GM19397 (cell line): ENCODE results near the gene BET1L.
A peak's percentile ranks its signal among the peaks of the same experiment; 100 is the strongest.

Experiments
- ATAC-seq: cut with Tn5 transposase; IDR thresholded peaks from one replicate; pipeline ENCODE4 v1.9.1; 2021; ENCODE audit warnings: mild to moderate bottlenecking, moderate library complexity; ENCODE audit not compliant: unreplicated experiment

The BET1L gene

DNA sequence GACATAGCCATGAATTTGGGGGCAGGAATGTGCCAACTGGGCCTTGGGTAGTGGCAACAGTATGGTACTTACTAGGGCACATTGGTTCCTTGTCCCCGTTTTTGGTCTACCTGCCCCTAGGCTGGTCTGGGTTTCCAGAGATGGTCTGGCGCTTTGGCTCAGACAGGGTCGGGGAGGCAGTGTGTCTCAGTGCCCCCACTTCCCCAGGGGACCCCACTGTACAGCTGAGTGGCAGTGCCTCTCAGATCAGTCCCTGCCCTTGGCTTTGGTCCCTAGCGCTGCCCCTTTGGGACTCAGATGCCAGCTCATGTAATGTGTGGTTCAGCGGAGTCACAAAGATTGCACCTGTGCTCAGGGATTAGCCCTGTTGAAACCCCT, 3.6 kb upstream of the BET1L start:
- ATAC-seq: no peak

DNA sequence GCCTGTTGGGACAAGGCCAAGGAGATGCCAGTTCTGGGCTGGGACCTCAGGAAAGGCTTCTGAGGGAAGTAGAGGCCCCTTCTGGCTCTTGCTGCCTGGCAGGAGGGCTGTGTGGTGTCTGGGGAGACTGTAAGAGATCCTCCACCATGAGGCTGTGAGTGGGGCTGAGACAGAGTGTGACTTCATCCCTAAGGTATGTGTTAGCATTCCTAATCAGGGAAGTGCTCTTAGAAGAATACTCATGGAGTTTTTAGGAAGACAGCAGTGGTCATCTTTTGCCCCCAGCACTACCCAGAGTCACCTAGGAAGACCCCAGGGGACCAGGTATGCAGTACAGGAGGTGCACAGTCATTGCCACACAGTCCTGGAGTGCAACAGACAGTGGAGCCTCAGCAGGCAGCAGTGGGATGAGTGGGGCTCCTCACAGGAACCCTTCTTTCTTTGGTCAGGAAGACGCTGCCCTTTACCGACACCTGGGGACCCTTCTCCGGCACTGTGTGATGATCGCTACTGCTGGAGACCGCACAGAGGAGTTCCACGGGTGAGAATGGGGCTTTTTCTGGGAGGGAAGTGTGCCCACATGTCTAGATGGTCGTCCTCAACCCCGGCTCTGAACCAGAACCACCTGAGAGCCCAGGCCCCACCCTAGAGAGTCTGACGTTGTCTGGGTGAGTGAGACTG, 3.1 kb upstream of the BET1L start:
- no peak for ATAC-seq

DNA sequence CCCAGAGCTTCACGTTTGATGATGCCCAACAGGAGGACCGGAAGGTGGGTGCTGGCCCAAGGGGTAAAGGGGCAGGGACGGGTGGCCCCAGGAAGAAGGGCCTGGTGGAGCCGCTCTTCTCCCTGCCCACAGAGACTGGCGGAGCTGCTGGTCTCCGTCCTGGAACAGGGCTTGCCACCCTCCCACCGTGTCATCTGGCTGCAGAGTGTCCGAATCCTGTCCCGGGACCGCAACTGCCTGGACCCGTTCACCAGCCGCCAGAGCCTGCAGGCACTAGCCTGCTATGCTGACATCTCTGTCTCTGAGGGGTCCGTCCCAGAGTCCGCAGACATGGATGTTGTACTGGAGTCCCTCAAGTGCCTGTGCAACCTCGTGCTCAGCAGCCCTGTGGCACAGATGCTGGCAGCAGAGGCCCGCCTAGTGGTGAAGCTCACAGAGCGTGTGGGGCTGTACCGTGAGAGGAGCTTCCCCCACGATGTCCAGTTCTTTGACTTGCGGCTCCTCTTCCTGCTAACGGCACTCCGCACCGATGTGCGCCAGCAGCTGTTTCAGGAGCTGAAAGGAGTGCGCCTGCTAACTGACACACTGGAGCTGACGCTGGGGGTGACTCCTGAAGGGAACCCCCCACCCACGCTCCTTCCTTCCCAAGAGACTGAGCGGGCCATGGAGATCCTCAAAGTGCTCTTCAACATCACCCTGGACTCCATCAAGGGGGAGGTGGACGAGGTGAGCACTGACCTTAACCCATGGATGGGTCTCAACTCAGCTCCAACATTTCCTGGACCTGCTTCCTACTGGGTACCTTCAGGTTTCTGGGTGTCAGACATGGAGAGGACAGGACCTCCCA, 2.3 kb upstream of the BET1L start:
- ATAC-seq: no peak

DNA sequence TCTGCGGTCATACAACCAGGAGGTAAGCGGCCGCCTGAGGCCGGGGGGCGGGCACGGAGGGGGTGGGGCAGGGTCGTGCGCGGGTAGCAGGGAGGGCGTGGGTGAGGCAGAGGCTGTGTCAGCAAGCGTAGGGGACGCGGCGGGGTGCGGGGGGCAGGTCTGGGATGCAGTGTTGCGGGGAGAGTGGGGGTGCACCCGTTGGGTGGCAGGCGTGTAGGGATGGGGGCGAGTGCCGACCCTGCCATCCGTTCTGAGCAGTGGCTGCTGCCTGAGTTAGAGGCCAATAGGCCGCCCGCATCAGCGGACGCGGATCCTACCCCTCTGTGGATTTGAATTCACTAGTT, 1.7 kb upstream of the BET1L start:
- no peak for ATAC-seq

DNA sequence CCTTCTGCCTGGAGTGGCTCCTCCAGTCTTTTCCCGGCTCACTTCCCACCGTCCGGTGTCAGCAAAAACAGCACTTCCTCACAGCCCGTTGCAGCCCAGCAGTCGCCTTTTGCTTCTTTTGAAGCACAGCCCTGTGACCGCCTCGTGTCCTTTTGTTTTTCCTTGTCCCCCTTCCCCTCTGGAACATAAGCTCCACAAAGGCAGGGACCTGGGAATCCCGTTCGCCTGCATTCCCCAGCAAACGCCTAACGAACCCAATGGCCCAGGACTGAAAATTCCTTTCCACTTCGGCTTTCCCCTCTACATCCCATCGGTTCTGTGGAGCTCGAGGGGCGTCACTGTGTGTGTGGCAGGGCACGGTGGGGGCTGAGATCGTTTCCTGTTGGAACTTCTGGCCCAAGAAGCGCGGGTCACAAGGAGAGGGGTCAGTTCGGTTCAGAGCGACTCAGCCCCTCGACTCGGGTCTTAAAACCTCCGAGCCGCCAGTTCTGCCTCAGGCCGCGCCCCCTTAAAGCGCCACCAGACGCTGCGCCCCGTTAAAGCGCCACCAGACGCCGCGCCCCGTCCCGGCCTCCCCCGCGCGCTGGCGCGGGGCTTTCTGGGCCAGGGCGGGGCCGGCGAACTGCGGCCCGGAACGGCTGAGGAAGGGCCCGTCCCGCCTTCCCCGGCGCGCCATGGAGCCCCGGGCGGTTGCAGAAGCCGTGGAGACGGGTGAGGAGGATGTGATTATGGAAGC, 1.1 kb upstream of the BET1L start:
- peak; percentile 34 for ATAC-seq

DNA sequence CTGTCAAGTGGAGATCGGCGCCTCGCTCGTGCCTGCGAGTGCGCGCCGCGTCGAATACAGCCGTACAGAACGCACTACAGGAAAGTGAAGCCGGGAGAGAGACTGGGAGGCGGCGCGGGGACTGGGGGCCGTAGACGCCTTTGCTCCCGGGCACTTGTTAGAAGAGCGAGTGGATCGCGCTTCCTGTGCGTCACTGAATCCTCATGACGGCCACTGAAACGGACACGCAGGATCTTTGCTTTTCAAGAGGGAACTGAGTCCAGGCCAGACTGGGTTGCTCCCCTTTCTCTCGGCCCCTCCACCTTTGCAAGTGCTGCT, 623 bp upstream of the BET1L start:
- no peak for ATAC-seq

DNA sequence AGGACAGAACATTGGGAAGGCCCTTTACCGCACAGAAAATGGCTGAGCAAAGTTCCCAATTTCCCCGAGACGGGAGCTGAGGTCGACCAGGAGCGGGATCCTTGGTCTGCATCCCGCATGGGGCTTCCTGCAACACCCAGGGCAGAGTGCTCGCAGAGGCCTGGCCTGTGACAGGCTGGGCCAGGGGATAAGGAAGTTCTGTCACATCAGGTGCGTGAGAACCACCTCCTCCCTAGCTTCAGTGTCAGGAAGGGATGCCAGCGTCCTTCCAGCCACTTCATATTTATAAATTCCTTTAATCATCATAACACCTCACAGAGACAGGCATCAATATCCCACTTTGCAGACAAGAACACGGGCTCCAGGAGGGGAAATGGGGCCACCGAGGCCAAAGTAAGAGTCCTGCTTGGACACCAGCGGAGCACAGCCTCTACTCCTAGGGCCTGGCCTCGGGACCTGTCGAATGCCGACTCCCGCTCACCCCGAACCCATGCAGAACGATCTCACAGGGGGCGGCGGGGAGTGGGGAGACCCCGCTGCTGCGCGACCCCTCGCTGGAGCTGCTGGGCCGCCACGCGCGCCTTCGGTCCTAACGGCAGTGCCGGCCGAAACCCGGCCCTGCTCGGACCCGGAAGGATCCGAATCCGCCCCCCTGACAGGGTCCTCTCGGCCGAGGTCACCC, 532 bp downstream of the BET1L start:
- ATAC-seq: no peak

DNA sequence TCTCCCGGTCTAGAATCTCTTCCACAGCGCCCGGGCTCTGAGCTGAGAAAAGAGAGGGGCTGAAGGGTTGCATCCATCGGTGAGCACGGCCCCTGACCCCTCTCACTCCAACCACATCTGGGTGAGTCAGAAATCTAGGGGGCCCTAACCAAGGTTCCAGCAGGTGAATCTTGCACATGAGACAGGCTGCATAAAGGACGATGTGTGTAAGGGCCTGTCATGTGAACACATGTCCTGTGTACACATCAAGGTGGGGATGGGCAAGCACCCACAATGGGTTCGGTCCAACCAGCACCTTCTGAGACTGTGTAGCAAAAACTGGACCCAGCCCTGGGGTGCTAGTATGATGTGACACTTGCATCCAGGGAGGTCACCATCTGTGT, 1.2 kb downstream of the BET1L start:
- no peak for ATAC-seq

DNA sequence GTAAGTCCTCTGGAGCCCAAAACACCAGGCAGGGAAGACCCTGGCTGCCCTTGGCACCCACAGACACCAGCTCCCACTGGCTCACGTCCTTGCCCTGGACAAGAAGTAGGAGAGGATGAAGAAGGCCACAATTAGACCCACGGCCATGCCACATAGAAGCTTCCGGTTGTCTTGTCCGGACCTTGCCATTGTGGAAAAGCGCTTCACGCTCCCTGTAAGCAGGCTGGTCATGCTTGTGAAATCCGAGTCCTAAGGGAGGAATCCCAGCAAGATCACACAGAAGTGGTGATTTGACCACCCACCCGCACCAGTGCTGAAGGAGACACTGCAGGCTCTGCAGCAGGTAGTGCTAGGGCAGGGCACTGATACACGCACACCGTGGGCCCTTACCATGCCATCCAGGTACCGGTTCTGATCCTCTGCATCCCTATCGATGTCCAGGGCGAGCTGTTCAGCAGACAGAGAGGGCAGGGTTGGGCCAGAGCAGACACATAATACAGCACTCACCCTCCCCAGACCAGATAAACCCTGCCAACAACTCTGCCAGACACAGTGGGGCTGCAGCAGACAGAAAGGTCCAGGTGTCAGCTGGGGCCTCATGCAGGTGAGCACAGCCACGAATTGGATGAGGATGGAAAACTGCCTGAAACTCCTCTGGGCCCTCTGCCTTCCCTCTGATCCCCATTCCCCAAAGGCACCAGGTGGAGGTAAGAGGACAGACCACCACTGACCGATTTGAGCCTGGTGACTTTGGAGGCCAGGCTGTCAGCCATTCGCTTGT, 1.8 kb downstream of the BET1L start:
- no peak for ATAC-seq

DNA sequence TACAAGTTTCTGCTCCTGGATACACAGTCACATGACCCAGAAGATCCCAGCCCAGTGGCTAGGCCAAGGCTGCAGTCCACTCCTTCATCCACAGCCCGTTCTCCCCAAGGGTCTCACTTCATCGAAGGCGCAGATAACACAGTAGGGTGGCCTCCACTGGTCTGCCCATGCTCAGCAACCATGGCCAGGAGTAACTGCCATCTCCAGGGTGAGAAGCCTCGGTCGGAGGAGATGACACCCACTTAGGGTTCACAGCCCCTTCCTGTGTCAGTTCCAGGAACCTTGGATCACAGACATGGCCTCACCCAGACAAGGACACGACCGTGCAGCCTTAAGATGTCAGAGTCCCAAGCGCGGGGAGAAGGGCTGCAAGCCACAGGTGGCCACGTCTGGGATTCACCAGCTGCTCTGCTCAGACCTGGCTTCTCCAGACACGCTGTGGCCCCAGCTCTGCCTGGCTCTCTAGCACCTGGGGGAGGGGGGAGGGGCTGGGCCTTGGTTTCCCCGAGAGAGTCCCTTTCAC, 2.6 kb downstream of the BET1L start:
- ATAC-seq: no peak

DNA sequence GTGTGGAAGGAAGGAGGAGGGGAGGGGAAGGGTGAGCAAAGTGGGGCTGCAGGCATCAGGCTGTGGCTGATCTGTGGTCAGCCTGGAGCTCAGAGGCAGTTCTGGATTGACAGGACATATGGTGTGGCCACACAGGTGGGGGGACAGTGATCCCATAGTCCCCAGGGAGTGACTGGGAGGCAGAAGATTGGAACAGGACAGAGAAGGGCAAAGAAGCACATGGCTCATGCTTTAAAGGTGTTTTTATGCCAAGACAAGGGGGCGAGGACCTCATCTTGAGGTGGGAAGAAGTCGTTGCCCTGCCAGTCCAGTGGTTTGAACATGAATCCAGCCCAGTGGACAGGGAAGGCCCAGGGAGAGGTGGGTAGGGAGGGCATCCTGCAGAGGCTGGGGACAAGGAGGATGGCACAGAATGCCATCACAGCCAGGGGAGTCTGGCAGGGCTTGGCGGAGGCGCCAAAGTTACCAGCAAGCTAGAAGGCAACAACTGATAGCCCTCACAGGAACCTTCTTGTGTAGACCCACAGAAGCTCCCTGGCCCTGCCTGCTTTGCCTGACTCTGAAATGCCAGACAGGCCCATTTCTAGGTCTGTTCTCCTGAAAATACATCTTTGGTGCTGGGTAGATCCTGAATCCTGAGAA, 3.1 kb downstream of the BET1L start:
- ATAC-seq: no peak

DNA sequence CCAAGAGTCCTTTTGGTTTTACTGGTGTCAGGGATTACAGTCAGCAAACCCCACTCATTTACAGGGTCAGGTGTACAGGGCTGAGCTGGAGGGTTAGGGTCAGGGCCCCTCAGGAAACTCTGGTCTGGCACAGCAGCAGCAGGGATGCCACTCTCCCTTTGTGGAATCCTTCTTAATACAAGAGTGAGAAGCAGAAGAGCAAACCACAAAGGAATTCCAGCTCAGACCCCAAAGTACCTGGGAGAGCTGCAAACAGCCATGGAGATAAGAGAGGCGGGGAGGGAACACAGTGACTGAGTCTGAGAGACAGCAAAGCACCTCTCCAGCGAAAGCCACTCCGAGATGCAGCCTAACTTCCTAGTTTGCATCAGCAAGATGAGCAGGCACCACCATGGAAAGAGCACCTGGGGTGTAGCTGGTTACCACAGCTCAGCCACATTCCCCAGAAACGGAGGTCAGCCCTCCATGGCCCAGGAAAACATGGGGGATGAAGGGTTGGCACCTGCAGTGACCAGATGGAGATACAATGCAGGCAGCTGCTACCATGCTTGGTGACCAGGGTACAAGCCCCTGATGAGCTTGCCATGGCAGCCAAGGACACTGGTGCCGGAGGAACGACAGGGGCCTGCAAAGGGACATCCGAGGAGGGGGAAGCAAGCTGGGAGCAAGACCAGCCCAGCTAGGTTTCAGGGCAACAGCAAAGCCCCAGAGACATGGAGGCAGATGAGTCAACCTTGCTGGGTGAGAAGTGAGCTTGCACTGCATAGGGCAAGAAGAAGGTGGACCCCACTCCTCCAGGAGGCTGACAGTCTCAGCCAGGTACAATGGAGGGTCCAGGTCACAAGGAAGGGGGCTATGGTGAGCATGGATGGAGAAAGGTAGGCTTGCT, 3.9 kb downstream of the BET1L start:
- no peak for ATAC-seq

DNA sequence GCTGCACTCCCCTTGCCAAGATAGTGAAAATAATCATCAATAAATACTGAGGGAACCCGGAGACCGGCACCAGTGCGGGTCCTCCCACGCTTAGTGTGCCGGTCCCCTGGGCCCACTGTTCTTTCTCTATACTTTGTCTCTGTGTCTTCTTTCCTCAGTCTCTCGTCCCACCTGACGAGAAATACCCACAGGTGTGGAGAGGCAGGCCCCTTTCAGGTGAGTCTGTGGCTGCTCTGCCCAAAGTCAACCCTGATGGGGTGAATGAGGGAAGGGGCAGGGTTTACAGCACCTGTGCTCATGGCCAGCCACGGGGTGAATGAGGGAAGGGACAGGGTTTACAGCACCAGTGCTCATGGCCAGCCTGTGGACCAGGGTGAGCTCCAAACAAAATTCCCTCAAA, 4.7 kb downstream of the BET1L start:
- no peak for ATAC-seq

DNA sequence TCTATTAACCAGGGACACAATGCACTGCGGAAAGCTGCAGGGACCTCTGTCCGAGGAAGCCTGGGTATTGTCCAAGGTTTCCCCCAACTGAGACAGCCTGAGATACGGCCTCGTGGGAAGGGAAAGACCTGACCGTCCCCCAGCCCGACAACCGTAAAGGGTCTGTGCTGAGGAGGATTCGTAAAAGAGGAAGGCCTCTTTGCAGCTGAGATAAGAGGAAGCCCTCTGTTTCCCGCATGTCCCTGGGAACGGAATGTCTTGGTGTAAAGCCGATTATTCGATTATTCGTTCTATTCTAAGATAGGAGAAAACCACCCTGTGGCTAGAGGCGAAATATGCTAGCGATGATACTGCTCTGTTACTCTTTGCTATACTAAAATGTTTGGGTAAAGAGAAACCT, 5.2 kb downstream of the BET1L start:
- no peak for ATAC-seq

DNA sequence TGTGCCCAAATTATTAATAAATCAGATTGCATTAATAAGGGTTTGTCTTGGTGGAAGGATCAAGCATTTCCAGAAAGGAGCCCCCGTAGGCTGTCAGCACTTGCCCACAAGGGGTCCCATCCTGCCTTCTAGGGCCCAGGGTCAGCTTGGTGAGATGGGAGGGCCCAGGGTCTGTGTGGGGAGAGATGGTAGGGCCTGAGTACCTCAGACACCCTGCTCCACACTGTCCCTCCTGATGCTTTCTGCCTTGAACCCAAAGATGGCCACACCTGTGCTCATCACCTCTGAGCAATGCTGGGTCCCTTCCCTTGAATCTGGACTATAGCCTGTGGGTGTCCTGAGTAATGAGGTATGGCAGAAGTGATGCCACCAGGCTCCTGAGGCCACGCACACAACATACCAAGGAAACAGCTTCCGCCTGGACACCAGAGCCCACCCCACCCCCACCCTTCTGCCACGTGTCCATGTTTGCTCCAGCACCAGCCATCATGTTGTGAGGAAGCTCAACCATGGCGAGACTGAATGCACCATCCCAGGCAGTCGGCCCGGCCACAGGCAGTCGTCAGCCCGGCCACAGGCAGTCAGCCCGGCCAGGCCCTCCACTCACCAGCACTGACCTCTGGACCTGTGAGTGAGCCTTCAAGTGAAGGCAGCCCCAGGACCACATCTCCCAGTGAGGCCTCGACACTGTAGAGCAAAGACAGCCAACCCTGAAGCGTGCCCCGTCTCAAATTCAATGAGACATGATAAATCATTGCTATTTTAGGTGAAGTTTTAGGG, 6.8 kb downstream of the BET1L start:
- ATAC-seq: no peak

DNA sequence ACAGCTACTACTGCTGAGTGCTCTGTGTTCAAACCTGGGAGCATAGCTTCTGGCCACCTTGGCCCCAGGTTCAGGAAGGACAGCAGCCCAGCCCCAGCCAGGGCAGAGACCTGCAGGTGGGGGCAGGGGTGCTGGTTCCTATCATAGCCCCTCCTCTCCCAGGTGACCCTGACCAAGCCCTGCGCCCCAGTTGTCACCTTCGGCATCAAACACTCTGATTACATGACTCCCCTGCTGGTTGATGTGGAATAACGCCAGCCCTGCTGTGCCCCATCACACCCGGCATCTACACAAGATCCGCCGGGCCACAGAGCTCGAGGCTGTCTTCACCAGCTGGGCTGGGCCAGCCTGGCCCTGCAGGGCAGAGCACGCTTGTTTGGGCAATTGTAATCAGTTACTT, 7.4 kb downstream of the BET1L start:
- ATAC-seq: no peak

DNA sequence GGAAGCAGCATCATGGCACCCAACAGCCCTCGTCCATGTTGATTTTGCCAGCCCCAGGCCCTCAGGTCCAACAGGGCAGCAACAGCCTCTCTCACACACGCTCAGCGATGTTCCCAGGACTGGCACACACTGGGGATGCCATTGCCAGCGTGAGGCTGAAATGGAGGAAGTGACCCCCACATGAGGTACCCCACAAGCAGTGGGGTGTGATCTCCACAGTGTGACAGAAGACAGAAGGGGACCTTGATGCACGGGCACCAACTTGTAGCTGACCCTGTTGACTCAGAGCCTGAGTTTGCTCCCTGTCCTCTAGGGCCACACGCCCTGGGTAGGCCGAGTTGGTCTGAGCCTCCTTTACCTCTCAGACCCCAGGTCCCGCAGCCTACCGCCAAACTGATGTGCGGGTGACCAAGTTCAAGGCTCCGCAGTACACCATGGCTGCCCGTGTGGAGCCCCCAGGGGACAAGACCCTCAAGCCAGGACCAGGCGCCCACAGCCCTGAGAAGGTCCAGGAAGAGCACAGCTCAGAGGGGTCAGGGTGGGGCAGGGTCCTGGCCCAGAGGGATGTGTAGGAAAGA, 8.1 kb downstream of the BET1L start:
- ATAC-seq: no peak

DNA sequence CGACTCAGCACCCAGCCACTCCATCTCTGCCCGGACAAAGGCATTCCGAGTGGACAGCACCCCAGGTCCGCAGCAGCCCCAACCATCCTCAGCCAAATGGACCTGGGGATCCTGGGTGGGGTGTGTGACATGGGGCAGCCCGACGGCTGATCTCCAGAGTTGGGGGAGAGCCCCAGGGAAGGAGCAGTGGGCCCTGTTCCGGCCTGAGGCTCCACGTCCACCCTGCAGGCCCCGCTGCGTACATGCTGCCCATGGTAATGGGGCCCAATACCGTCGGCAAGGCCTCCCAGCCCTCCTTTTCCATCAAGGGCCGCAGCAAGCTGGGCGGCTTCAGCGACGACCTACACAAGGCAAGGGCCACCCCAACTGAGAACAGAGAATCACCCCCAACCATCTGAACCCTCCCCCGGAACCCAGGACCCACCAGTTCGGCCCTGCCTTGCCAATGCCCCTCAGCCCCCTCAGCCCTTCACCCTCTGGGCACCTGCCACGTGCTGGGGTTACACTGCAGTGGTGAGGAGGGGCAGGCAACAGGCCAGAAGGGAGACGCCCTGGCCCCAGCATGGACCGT, 8.9 kb downstream of the BET1L start:
- ATAC-seq: no peak
